Measurements from ENCODE around the gene TIMM22.

Gene TIMM22

GRCh38 chr17:1010586-1010985, 13.7 kb downstream of the TIMM22 start:
- Histone ChIP-seq H3K4me3 (replicated peaks; ENCODE audit: insufficient read depth, low read length) (no peak overlapping the region), H3K27me3 (ENCODE audit: insufficient read depth, poor library complexity, severe bottlenecking) (no peaks in the 10 kb centered on the region), H3K27ac (replicated peaks) (no peak overlapping the region)
- TF ChIP-seq CTCF (IDR thresholded peaks at IDR 0.05; ENCODE audit: insufficient read depth, low read length) (no peak), POLR2AphosphoS5 (IDR thresholded peaks at IDR 0.05; ENCODE audit: low read depth) (no peak), REST (IDR thresholded peaks at IDR 0.05; ENCODE audit: insufficient replicate concordance, low read depth) (no peak), SPI1 (IDR thresholded peaks at IDR 0.05; ENCODE audit: borderline replicate concordance, low read depth) (no peak), GABPA (IDR thresholded peaks at IDR 0.05; ENCODE audit: low read depth) (no peak)
- no peak for DNase-seq (ENCODE audit: low read depth in 1 of 2, low spot score in 1 of 2)

GRCh38 chr17:1011138-1011537, 14.2 kb downstream of the TIMM22 start:
- TF ChIP-seq SPI1 (IDR thresholded peaks at IDR 0.05; ENCODE audit: borderline replicate concordance, low read depth) = no peak
- TF ChIP-seq REST (IDR thresholded peaks at IDR 0.05; ENCODE audit: insufficient replicate concordance, low read depth) = no peak
- no peak for TF ChIP-seq POLR2AphosphoS5 (IDR thresholded peaks at IDR 0.05; ENCODE audit: low read depth)
- no peak for TF ChIP-seq CTCF (IDR thresholded peaks at IDR 0.05; ENCODE audit: insufficient read depth, low read length)
- Histone ChIP-seq H3K4me3 (replicated peaks; ENCODE audit: insufficient read depth, low read length) (no peak overlapping the region), H3K27ac (replicated peaks) (no peak overlapping the region), H3K27me3 (ENCODE audit: insufficient read depth, poor library complexity, severe bottlenecking) (no peaks in the 10 kb centered on the region)
- DNase-seq (ENCODE audit: low read depth in 1 of 2, low spot score in 1 of 2) = no peak

- TF ChIP-seq CTCF (IDR thresholded peaks at IDR 0.05; ENCODE audit: insufficient read depth, low read length) (no peak), REST (IDR thresholded peaks at IDR 0.05; ENCODE audit: insufficient replicate concordance, low read depth) (no peak), SPI1 (IDR thresholded peaks at IDR 0.05; ENCODE audit: borderline replicate concordance, low read depth) (no peak), POLR2AphosphoS5 (IDR thresholded peaks at IDR 0.05; ENCODE audit: low read depth) (no peak), GABPA (IDR thresholded peaks at IDR 0.05; ENCODE audit: low read depth) (no peak)
- no peak for DNase-seq (ENCODE audit: low read depth in 1 of 2, low spot score in 1 of 2)
- Histone ChIP-seq H3K27ac (replicated peaks) (no peak overlapping the region), H3K4me3 (replicated peaks; ENCODE audit: insufficient read depth, low read length) (no peak overlapping the region), H3K27me3 (ENCODE audit: insufficient read depth, poor library complexity, severe bottlenecking) (no peaks in the 10 kb centered on the region)
Observed at GRCh38 chr17:1011760-1012735, 15.1 kb downstream of the TIMM22 start.

Data from HL-60 (cell line).